ENCODE data around the gene FBXO28.

GRCh38 chr1:224068458-224069072, 45.3 kb upstream of the FBXO28 start:
- TF ChIP-seq CTCF (IDR thresholded peaks at IDR 0.05) (no peak), POLR2A (IDR thresholded peaks at IDR 0.05) (no peak)

All from esophagus squamous epithelium (tissue), 4 donors.